AG10803 (cell line): Measurements from ENCODE around the gene IFI30.

Experiments
- DNase-seq: peaks from one replicate; pipeline ENCODE4 v3.0.0; 2010; ENCODE audit warnings: low read depth
- H3K4me3 ChIP-seq: 2 replicates; pipeline ENCODE4 v1.5.1; 2011; ENCODE audit warnings: mild to moderate bottlenecking, low read length, control low read depth
- CTCF ChIP-seq: conservative IDR thresholded peaks from 2 replicates; pipeline ENCODE4 v1.5.1; 2011; ENCODE audit warnings: mild to moderate bottlenecking, low read length, control low read depth, inconsistent platforms

The IFI30 gene

GRCh38 chr19:18211683-18212082 lies 38.1 kb downstream of the IFI30 start:
- no peak for DNase-seq
- no peak for TF ChIP-seq CTCF
- no peak overlapping the region for H3K4me3 ChIP-seq

GRCh38 chr19:18214779-18215433 lies 41.3 kb downstream of the IFI30 start:
- DNase-seq: peak; percentile 32
- no peak for TF ChIP-seq CTCF
- no peak overlapping the region for H3K4me3 ChIP-seq

DNA sequence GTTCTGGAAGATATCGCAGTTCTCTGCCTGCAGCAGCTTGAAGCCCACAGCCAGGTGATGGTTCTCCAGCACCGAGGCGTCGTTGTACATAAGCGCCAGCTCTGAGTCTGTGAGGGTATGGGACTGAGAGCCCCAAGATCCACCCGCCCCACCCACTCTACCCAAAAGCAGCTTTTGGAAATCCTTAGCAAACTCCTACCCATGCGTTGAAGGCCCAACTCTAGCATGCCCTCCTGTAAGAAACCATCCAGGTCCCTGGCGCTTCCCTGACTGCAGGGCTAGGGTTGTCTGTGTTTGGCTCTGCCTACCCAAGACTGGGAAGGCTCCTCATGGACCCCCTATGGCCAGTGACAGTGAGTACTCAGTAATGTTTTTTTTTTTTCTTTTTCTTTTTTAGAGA lies 43.2 kb downstream of the IFI30 start:
- H3K4me3 ChIP-seq: no peak overlapping the region
- TF ChIP-seq CTCF: no peak
- no peak for DNase-seq

- no peak overlapping the region for H3K4me3 ChIP-seq
- DNase-seq: no peak
- TF ChIP-seq CTCF: no peak
Measured at GRCh38 chr19:18218159-18218558, 44.5 kb downstream of the IFI30 start.

DNA sequence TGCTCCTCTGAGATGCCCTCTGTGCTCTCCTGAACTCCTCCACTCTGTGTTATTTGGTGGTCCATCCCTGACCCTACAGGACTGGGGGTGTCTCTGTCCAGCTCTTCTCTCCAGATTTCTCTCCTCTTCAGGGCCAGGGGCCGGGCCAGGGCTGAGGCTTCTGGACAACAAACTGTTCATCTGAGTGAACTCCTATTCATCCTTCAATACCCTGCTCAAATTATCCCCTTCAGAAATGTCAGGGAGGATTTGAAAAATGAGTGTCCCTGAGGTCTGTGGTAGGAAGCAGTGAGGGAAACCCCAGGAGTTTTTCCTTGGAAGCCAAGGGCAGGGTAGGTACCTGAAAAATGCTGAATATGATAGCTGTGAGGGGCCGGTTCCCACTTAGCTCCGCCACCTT lies 45.0 kb downstream of the IFI30 start:
- DNase-seq: no peak
- no peak for TF ChIP-seq CTCF
- no peak overlapping the region for H3K4me3 ChIP-seq

DNA sequence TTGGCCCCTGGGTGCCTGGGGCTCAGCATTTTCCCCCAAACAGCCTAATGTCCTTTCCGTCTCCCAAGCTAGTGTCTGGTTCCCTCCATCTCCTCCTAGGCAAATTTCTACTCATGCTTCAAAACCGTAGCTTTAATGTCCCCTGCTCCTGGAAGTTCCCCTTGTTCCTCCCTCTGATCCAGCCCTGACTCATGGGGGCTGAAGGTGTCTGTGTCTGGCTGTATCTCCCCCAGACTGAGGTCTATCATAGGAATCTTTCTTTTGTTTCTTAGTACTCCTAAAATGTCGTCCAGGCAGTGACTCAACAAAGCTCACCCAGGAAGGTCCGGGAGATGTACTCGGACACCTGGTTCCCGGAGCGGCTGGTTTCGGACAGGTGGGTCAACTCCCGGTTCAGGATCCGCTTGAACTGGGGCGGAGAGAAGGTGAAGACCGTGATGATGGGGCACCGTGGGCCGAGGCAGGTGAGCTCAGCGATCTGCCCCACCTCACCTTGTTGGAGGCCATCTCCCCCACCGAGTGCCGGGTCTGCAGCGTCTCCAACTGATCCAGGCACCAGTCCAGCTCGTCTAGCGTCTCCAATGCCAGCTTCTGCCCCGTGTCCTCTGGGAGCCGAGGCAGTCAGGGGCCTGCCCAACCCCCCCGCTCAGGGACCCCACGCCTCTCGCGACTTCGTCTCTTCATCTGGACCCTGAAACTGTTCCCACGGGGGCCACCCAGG lies 46.5 kb downstream of the IFI30 start:
- TF ChIP-seq CTCF: no peak
- no peak overlapping the region for H3K4me3 ChIP-seq
- DNase-seq: no peak
